GM21447 (cell line): Measurements from ENCODE around the gene GPBP1.
A peak's percentile ranks its signal among the peaks of the same experiment; 100 is the strongest.
"Not testable (repeated sequence)": the region's sequence is repeated elsewhere in the genome, so short reads cannot be mapped to it uniquely, and the experiment has no call there.

ENCODE experiments used
- ATAC-seq: cut with Tn5 transposase; IDR thresholded peaks from one replicate; pipeline ENCODE4 v1.9.1; 2021; ENCODE audit not compliant: unreplicated experiment

The GPBP1 gene

GRCh38 chr5:57276353-57276752, 102.5 kb downstream of the GPBP1 start:
- no peak for ATAC-seq

GRCh38 chr5:57277085-57277484, 103.2 kb downstream of the GPBP1 start:
- ATAC-seq: no peak

- no peak for ATAC-seq
Observed at GRCh38 chr5:57280853-57281252, 107.0 kb downstream of the GPBP1 start.

GRCh38 chr5:57285084-57285483, 111.2 kb downstream of the GPBP1 start:
- not testable (repeated sequence) for ATAC-seq

- ATAC-seq: no peak
Observed at GRCh38 chr5:57291894-57292293, 118.0 kb downstream of the GPBP1 start.

GRCh38 chr5:57292336-57292735, 118.5 kb downstream of the GPBP1 start:
- ATAC-seq: no peak

GRCh38 chr5:57298295-57298984, 124.6 kb downstream of the GPBP1 start:
- ATAC-seq: peak; percentile 9

GRCh38 chr5:57298985-57299491, 125.2 kb downstream of the GPBP1 start:
- ATAC-seq: peak; percentile 50

- ATAC-seq: no peak
Observed at GRCh38 chr5:57299986-57300385, 126.1 kb downstream of the GPBP1 start.

- ATAC-seq: peak; percentile 44
Observed at GRCh38 chr5:57302164-57302563, 128.3 kb downstream of the GPBP1 start.

- no peak for ATAC-seq
Observed at GRCh38 chr5:57302643-57303042, 128.8 kb downstream of the GPBP1 start.

- ATAC-seq: no peak
Observed at GRCh38 chr5:57303985-57304384, 130.1 kb downstream of the GPBP1 start.

- no peak for ATAC-seq
Observed at GRCh38 chr5:57304931-57305330, 131.1 kb downstream of the GPBP1 start.

GRCh38 chr5:57306359-57306758, 132.5 kb downstream of the GPBP1 start:
- ATAC-seq: no peak

- ATAC-seq: no peak
Observed at GRCh38 chr5:57307516-57307915, 133.7 kb downstream of the GPBP1 start.

- not testable (repeated sequence) for ATAC-seq
Observed at GRCh38 chr5:57309022-57309421, 135.2 kb downstream of the GPBP1 start.

- ATAC-seq: no peak
Observed at GRCh38 chr5:57311251-57311650, 137.4 kb downstream of the GPBP1 start.

- ATAC-seq: no peak
Observed at GRCh38 chr5:57311921-57312735, 138.3 kb downstream of the GPBP1 start.

GRCh38 chr5:57313716-57314115, 139.9 kb downstream of the GPBP1 start:
- ATAC-seq: no peak
